GM21515 (cell line): ENCODE data around the gene TTI1.

Experiments
- ATAC-seq: cut with Tn5 transposase; IDR thresholded peaks from one replicate; pipeline ENCODE4 v1.9.1; 2021; ENCODE audit not compliant: unreplicated experiment

The TTI1 gene

DNA sequence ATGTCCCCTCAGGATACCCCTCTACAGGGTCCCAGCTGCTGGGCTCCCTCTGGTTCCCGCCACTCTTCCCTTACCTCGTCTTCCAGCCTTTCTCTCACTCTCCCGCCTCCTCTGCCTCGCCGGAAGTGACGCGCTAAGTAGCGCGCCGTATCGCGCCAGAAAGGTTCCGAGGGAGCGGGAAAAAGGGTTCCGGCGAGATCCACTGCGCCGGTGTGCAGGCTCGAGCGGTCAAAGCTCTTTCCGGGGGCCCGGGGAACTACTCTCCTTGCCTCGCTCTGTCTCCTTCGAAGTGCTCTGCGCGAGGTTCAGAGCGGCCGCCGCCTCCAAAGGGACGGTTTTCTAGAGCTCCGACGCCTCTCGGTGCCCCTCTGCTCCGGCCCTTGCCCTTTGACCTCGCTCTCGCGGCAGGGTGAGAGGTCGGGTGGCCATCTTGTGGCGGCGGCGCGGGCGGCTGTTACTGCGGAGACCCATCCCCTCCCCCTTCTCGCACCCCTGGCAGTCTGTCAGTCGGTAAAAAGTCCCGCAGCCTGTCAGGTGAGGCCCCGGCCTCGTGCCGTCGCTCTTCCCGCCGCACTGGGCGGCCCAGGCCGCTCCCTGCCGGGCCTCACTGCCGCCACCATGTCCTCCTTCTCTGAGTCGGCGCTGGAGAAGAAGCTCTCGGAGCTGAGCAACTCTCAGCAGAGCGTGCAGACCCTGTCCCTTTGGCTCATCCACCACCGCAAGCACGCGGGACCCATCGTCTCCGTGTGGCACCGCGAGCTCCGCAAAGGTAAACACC lies at the start of gene TTI1, which contains the start of gene RPRD1B:
Gene TTI1, minus strand, starts transcription at position 127 of the 778 bp plus-strand sequence. CDS start 19,640 bp downstream, outside the sequence.
Gene RPRD1B, plus strand, starts transcription at position 417 of the 778 bp plus-strand sequence. Its CDS starts 202 bp downstream, at position 619.
- ATAC-seq, result peak; percentile 71

DNA sequence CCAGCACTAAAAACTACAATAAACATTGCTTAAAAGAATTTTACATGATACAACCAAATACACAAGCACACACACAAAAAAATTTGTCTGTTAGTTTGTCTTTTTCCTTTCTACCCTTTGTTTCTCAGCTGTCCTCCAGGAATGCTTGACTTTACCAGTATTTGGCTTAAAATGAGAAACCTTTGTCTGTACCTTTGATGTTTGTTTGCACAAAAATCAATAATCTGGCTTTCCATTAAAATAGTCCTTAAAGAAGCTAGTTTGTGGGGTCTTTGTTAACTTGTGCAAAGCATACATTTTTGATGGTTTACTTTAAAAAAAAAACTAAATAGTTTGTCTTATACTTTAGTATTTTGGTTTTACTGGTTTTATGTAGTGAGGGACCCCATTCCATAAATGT lies 49.6 kb upstream of the TTI1 start:
- no peak for ATAC-seq

DNA sequence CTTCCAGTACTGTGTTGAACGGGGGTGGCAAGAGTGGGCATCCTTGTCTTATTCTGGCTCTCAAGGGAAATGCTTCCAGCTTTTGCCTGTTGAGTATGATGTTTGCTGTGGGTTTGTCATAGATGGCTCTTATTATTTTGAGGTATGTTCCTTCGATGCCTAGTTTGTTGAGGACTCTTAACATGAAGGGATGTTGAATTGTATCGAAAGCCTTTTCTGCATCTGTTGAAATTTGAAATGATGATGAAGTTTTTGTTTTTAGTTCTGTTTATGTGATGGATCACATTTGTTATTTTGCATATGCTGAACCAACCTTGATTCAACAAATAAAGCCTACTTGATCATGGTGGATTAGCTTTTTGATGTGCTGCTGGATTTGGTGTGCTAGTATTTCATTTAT lies 48.3 kb upstream of the TTI1 start:
- no peak for ATAC-seq

DNA sequence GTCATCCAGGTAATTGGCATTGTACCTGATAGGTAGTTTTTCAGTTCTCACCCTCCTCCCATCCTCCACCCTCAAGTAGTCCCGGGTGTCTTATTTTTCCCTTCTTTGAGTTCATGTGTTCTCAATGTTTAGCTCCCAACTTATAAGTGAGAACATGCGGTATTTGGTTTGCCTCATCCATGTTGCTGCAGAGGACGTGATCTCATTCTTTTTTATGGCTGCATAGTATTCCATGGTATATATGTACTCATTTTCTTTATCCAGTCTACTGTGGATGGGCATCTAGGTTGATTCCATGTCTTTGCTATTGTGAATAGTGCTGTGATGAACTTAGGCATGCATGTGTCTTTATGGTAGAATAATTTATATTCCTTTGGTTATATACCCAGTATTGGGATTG lies 46.1 kb upstream of the TTI1 start:
- no peak for ATAC-seq

DNA sequence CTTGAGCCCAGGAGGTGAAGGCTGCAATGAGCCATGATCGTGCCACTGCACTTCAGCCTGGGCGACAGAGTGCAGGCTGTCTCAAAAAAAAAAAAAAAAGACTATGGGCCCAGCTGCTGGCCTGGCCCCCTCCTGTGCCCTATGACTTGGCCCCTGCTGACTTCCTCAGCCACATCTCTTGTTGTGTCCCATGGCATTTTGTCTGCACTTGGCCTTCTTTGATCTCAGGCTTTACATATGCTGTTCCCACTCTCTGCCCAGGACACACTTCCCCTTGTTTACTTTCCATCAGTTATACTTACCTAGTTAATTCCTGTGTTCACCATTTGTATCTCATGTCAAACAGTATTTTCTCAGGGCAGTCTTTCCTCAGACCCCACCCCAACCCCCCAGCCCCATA lies 44.8 kb upstream of the TTI1 start:
- no peak for ATAC-seq

DNA sequence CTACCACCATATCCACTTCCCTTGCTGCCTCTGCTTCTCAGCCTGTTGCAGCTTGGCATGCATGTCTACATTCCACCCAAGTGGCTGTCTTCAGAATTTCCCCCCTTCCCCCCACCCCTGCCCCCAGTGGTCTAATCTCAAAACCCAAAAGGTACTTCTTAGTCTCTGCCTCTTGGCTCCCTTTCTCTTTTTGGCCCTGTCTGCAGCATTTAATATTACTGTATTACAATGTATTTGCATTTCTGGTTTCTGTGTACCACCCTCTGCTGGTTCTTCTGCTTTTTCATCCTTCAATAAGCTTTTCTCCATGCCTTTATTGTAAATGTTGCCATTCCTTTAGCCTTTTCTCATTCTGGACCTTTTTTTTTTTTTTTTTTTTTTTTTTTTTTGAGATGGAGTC lies 43.3 kb upstream of the TTI1 start:
- no peak for ATAC-seq

DNA sequence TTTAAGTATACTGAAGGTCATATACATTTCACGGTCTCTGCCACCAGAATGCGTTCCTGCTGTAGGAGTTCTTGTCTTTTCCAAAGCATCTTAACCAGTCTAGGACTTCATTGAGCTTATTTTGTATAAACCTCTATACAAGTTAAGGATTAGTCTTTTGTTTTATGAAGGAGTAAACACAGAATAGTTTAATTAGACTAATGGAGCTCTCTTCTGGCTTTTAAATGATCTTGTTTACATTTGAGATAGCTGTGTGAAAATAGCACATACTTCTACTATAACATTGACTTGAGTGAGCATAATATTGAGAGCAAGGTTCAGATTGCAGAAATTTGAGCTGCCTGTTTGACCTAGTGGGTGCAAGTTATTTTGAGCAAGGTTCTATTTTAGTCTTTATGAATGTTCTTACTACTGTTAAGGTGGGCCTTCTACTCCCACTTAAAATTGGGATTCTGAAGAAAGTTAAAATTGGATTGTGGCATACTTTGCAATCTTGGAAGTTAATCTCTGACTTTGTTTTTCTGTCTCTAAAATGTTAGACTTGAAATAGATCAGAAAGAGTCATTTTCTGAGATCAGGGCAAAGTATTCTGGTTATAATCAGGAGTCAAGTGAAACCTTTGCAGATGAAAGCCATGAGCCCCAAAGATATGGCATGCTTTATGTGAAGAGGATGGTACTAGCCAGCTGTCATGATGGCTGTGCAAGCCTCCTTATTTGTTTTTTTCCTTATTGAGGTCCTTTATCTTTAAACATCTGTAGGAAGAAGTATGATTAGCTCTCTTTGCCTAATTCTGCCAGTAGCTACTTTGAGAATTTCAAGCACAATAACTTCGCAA lies 42.1 kb upstream of the TTI1 start:
- no peak for ATAC-seq

DNA sequence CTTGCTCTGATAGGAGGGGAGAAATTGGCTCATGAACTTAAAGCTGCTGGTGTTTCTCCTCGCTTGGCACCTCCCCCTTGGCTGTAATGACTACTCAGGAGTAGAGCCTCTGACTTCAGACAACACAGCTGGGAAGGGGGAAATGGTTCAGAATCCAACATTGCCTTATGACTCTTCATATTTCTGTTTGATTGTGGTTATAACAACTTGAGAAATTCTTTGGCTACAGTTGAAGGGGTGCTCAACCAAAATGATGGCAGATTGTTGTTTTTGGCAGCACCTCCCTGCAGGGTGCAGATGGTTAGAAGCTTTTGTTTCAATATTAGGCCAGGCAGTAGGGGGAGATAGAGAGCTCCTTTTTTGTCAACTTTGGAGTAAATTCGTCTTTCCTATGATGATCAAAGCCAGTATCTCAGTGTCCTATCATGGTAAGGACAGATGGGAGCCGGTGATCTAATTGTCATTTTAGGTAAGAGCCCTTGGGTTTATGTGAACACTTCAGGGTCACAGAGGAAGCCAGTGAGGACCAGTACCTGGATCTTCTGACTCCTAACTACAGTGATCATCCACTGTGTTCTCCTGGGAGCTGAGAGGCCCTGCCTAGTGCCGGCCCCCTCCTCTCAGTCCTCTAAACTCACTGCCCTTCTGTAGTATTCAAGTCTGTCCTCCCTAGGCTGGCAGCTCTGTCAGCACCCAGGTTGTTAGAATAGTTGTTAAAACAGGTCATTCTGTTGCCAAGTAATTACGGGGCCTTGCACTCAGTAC lies 40.2 kb upstream of the TTI1 start:
- no peak for ATAC-seq

DNA sequence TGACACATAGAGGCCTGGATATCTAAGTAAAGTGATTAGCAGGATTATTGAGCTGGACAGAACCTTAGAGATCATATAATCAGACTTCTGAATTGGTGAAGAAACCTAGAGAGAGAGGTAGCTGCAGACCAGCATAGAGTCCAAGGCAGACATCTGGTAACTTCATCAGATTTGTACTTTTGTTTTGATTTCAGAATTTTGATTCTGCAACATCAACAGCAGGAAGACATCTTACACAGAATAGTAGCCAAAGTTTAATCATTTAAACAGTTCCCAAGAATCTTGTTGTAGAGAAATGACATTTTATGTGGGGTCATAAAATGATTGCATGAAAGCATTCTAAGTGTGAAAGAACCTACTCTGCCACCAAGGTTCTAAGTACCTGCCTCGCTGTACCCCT lies 39.6 kb upstream of the TTI1 start:
- no peak for ATAC-seq

DNA sequence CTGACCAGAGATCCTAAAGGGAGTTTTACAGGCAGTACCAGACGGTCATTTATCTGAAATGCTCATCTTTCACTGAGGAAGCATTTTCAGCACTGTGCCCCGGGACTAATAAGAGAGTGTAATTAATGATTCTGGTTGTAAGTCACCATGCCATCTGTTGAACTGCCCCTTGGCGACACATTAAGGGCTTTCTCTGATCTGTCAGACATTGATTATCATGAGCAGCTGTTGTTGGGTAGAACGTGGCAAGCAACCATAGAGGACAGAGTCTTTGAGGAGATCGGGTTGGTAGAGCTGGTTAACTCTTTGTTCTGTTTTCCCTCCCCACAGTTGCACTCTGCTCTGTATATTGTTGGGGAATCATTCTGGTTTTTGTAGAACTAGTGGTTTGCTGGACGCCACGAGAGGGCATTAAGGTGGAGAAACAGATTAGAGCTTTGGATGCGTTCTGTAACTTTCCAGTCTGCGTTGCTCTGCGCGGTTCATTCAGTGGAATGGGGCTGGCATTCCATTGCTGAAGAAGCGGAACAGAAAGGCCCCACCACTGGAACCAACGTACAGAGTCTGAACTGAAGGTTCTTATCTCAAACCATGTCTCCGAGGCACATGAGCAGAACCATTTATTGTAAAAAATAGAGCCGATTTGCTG lies 34.6 kb upstream of the TTI1 start:
- ATAC-seq, result no peak

DNA sequence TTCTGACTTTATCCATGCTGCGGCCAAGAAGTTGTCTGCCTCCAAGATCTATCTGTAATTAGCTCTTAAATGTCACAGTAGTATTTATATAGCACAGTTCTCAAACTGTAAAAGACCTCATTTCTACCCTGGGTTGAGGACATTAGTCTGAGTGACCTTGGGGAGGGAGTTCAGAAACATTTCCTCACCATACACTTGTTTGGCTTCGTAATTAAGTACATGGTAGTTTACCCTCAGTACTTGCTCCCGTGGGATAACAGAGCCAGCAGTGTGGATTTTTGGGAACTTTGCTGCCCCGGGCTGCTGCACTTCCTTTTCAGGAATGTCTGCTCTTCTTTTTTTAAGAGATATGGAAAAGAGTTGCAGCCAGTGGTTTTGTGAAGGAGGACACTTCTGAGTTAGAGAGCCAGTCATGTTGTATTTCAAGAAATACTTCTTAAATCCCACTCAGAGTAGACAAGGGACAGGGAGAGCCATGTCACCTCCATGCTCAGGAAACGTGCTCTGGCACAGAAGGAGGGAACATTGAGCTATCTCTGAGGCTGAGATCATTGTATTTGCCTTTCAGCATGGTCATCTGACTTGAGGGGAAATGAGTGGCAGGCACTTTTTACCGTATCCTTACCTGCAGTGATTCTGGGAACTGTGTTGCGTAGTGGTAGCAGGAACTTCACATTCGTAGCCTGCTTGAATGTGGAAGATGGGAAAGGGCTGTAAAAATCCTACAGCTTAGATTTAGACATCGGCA lies 33.9 kb upstream of the TTI1 start:
- ATAC-seq, result no peak

DNA sequence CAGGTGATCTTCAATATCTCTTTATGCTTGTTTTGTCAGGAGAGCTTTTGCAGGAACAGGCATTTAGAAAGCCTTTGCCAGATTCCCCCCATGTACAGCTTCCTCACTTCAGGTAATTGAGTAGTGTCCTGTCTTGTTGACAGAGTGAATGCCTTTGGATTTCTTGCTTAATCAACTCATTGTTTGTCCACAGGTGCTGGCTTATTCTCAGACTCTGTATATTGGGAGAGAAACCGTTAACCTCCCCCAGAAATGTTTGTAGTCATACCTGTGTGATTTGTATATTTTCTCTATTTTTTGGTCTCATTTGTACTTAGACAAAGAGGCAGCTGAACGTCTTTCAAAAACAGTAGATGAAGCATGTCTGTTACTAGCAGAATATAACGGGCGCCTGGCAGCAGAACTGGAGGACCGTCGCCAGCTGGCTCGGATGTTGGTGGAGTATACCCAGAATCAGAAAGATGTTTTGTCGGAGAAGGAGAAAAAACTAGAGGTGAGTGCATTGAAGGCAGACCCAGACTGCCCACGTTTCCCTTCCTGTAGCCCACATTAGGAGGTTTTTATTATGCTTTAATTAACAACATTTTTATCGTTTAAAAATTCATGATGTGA lies 32.6 kb upstream of the TTI1 start:
- no peak for ATAC-seq

DNA sequence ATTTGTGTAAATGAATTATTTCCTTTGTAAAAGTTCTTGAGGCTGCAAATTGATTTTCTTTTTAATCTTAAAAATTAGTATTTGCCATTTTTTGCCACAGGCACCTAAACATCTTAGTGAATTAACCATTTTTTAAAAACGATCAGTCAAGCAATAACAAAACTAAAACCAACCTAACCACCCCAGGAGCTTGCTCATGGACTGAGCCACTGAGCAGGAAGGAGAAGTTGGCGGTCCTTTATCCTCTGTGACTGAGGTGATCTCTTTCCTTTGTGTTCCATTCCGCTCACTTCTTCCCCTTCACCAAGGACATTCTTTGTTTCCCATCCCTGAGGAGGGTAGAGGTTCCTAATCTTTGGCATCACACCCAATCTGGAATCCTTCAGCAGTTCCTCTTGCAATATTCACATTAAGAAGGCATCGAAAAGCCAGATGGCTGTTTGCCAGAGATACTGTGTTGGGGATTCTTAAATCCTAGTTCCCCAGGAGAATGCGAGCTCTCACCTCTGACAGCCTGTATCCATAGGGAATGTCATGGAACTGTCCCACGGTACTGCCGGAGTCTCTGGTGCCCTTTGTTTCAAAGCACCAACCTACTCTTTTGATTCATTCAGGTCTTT lies 30.8 kb upstream of the TTI1 start:
- ATAC-seq, result no peak

DNA sequence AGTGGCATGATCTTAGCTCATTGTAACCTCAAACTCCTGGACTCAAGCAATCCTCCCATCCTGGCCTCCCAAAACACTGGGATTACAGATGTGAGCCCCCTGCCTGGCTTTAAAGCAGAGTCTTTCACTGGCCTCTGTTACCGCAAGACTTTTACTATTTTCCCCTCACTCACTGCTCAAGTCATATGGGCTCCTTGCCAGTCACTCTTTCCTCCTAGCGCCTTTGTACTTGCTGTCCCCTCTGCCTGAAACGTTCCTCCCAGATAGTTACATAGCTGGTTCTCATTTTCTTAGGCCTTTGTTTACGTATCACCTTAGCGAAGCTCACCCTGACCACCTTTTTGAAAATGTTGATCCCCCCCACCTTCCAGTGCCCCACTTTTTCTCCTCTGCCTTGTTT lies 29.6 kb upstream of the TTI1 start:
- ATAC-seq, result no peak

DNA sequence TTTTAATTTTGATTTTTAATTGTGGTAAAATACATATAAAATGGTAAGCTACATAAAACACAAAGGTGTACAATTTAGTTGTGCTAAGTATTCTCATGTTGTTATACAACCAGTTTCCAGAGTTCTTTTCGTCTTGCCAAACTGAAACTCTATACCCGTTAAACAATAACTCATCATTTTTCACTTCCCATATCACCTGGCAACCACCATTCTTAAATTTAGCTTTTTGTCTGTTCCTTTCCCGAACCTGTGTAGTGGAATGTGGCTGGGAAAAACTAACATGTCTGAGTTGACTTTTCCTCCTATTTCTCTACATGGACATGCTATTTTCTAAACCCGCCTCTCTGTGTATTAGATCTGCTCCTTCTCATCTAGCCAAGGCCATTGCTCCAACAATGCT lies 27.9 kb upstream of the TTI1 start:
- no peak for ATAC-seq

DNA sequence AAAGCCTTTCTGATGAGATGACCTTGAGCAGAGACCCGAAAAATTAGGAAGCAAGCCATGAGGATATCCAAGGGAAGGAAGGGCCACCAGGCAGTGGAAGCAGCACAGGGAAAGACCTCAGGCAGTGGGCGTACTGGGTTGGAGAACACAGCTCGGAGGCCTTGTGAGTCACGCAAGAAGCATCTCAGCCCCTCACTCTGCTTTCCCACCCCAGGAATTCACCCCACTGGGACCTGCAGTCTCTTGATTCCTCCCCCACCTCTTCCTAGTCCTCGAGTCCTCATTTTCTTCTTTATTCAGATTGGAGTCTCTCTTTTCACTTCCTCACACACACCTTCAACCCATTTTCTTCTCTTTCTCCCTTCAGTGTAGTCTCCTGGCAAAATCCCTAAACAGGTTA lies 27.3 kb upstream of the TTI1 start:
- no peak for ATAC-seq

DNA sequence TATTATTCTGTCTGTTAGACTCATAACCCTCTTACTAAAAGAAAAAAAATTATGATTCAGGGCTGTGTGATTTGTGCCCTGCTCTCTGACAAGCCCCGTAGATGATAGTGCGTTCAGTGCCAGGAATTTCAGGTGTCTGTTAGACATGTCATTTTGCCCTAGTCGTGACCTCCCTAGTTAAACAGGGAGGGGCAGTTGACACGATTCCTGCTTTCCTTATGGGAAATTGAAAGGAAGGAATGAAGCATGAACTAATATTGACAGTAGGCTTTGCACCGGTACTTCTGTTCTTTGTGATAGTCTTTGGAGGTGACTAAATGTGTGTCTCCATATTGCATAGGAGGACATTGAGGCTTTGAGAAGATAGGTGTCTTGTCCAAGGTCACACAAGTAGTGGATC lies 26.6 kb upstream of the TTI1 start:
- no peak for ATAC-seq

DNA sequence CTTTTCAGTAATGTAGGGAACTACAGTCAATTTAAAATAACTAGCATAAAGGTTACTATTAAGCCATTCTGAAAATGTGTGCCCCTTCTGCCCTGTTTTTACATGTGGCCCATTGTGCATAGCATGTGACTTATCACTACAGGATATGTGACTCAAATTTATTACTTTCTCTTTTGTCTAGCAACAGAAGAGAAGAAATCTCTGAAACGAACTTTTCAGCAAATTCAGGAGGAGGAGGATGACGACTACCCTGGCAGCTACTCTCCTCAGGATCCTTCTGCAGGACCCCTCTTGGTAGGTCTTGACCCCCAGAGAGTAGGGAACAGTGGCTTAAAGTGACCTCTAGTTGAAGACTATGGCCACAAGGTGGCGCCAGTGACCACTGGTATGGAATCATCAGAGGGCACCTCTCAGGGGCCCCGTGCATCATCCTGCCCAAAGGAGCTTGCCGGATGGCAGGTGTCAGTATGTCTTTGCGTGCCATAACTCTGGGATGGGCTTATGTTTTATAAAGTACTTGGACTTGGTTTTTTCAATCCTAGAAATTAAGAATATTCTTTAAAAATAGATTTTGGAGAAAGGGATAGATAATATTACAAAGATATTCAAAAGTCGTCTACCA lies 24.2 kb upstream of the TTI1 start:
- ATAC-seq, result no peak

DNA sequence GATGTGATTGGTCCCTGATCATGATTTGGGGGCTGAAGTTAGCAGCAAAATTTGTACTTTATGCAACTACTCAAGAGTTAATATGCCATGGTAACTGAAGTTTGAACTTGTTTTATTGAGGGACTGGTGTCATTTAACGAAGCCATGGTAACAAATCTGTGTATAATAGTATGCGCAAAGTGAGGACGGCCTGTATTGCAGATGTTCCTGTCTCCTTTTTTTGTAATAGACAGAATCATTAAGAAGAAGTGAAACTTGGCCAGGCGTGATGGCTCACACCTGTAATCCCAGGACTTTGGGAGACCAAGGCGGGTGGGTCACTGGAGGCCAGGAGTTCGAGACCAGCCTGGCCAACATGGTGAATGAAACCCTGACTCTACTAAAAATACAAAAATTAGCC lies 22.6 kb upstream of the TTI1 start:
- no peak for ATAC-seq
